Gastrocnemius medialis (tissue), 4 donors: ENCODE measurements around the gene SEMA7A. TPM values are rescaled to one million over a fixed set of nuclear protein-coding genes. Genes with fewer than 3 reads are reported as not detected.
"Not testable (repeated sequence)": the region's sequence is repeated elsewhere in the genome, so short reads cannot be mapped to it uniquely, and the experiment has no call there.

ENCODE experiments used
- ATAC-seq, 2 donors: fragments of 150-250 bp; one replicate each; pipeline ENCODE4 v1.9.1; 2016
- DNase-seq, 2 donors: peaks; one replicate each; pipeline ENCODE4 v3.0.0-alpha.2; 2019
- H3K27ac ChIP-seq, 4 donors: fragments of 200-600 bp; sonication (generic); 1 replicate in 1 of 4; 2 replicates in 3 of 4; pipeline ENCODE4 v1.5.1; 2016 to 2018; ENCODE audit warnings: mild to moderate bottlenecking in 2 of 4, moderate library complexity in 1 of 4
- H3K27me3 ChIP-seq, 3 donors: fragments of 200-600 bp; sonication (generic) in 2 of 3; 1 replicate in 1 of 3; 2 replicates in 2 of 3; pipeline versions ENCODE4 v1.5.1 to v1.6.0; 2016 to 2019; ENCODE audit warnings: mild to moderate bottlenecking in 1 of 3, moderate library complexity in 1 of 3
- H3K36me3 ChIP-seq, 2 donors: fragments of 200-600 bp; sonication (generic) in 1 of 2; one replicate each; pipeline ENCODE4 v1.5.1; 2017 to 2018
- H3K4me1 ChIP-seq, 2 donors: fragments of 200-600 bp; sonication (generic) in 1 of 2; one replicate each; pipeline ENCODE4 v1.5.1; 2016 to 2017; ENCODE audit warnings: mild to moderate bottlenecking in 2 of 2
- H3K4me3 ChIP-seq, 4 donors: fragments of 200-600 bp; sonication (generic) in 3 of 4; 1 replicate in 1 of 4; 2 replicates in 3 of 4; pipeline ENCODE4 v1.5.1; 2016 to 2019; ENCODE audit warnings: mild to moderate bottlenecking in 2 of 4
- H3K9me3 ChIP-seq, 3 donors: fragments of 200-600 bp; sonication (generic) in 2 of 3; 1 replicate in 1 of 3; 2 replicates in 2 of 3; pipeline ENCODE4 v1.5.1; 2016 to 2019
- POLR2A ChIP-seq, 2 donors: fragments of 450-650 bp; IDR thresholded peaks; one replicate each; pipeline ENCODE4 v1.6.1; 2017; ENCODE audit warnings: antibody characterized with exemption in 2 of 2, mild to moderate bottlenecking in 2 of 2, moderate library complexity in 2 of 2
- in situ Hi-C, 4 donors: fragments of 200-750 bp; cut with MboI; loops; one replicate each; pipeline versions ENCODE4 v1.15.0 to v1.8.0; 2017; ENCODE audit warnings: low sequenced_read_pairs in 4 of 4
- intact Hi-C: fragments of 100-400 bp; cut with DNase I; formaldehyde crosslinking; loops from one replicate; pipeline ENCODE4 v1.15.1; 2023; ENCODE audit warnings: low total_unique reads
- total RNA-seq, 4 donors: library from RNA; depleted of rRNA; stranded (reverse); fragments of >200 nt; gene quantifications; one replicate each; pipeline versions ENCODE4 v1.1.0 to v1.2.3, GENCODE V29; 2016
- TF ChIP-seq, protein P1 (sequence below), 5 experiments: fragments of 450-650 bp in 3 of 5; fragments of 200-600 bp in 2 of 5; sonication (generic) in 2 of 5; IDR thresholded peaks in 4 of 5; conservative IDR thresholded peaks in 1 of 5; 1 replicate in 4 of 5; 2 replicates in 1 of 5; pipeline ENCODE4 v1.5.1; 2016 to 2019; ENCODE audit warnings: antibody characterized with exemption in 5 of 5, mild to moderate bottlenecking in 3 of 5, moderate library complexity in 3 of 5

Gene SEMA7A
- total RNA-seq, 4 donors from 2014 or later, result 0.51 to 2.7 (median 2.4) TPM

DNA sequence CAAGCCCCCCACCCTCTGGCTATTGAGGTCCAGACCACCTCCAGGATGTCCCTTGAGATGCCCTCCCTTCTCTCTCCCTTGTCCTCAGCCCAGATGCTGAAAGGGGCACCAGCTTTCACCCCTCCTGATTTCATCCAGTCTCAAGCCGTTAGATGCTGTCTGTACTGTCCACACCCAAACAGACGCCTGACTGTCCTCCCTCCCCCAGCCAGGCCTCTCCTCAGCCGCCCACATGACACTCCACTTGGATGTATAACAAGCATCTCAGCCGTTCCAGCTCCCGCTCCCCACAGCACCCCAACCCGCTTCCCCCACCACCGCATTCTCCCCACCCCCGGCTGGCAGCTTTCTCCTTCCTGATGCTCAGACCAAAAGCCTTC, 41.3 kb downstream of the SEMA7A start:
- Histone ChIP-seq H3K9me3 (no peaks in the 10 kb centered on the region), H3K4me1 (no peaks in the 10 kb centered on the region), H3K4me3 (no peak overlapping the region), H3K27ac (no peak overlapping the region), H3K36me3 (no peaks in the 10 kb centered on the region), H3K27me3 (no peaks in the 10 kb centered on the region)
- no peak for ATAC-seq
- TF ChIP-seq POLR2A (IDR thresholded peaks at IDR 0.05), result no peak
- TF ChIP-seq, protein P1, sequence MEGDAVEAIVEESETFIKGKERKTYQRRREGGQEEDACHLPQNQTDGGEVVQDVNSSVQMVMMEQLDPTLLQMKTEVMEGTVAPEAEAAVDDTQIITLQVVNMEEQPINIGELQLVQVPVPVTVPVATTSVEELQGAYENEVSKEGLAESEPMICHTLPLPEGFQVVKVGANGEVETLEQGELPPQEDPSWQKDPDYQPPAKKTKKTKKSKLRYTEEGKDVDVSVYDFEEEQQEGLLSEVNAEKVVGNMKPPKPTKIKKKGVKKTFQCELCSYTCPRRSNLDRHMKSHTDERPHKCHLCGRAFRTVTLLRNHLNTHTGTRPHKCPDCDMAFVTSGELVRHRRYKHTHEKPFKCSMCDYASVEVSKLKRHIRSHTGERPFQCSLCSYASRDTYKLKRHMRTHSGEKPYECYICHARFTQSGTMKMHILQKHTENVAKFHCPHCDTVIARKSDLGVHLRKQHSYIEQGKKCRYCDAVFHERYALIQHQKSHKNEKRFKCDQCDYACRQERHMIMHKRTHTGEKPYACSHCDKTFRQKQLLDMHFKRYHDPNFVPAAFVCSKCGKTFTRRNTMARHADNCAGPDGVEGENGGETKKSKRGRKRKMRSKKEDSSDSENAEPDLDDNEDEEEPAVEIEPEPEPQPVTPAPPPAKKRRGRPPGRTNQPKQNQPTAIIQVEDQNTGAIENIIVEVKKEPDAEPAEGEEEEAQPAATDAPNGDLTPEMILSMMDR (IDR thresholded peaks at IDR 0.05 in 4 of 5, conservative IDR thresholded peaks at IDR 0.05 in 1 of 5), result no peak
- DNase-seq, result no peak
- in situ Hi-C loops (loop anchor here in 2 of 4 donors (25.0 kb wide), 1 partner anchor 370 kb away; no protein-coding TSS in a partner anchor), intact Hi-C loops (no loop called here)

DNA sequence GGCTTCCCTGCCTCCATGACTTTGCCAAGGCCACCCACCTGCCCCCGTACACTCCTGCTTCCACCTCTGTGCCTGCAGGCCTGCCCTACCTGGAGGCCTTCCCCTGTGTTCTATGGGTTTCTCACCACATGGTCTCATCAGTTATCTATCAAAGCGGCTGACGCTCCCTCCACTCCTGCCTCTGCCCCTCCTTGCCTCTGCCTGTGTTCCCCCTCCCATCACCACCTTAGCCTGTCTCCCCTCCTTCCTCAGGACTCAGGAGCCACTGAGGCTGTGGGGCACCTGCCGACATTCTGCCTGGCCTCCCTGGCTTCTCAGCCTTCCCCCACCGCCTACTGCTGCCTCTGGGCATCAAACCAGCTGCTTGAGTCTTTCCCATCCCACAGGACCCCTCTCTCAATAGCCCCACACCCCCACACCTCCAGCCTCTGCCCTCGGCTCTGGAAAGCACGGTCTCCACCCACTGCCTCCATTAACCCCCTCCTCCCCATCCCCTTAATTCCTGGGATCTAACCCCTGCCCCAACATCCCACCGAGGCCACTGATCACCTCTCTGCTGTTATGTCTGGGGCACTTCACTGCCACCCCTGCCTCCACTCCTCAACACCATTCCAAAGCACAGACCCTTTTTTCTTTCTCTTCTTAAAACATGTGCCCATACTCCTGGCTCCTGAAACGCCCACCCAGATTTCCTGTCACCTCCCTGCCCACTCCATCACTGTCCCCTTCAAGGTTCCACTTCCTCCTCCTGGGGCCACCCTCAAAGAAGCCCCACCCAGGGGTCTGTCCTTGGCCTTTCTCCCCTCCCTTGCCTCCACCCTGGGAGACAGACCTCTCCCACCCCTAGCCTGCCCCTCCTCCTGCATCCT, 41.9 kb downstream of the SEMA7A start:
- Histone ChIP-seq H3K9me3 (no peaks in the 10 kb centered on the region), H3K36me3 (no peaks in the 10 kb centered on the region), H3K4me1 (no peaks in the 10 kb centered on the region), H3K27me3 (no peaks in the 10 kb centered on the region), H3K27ac (no peak overlapping the region), H3K4me3 (no peak overlapping the region)
- intact Hi-C loops (no loop called here), in situ Hi-C loops (loop anchor here in 2 of 4 donors (25.0 kb wide), 1 partner anchor 370 kb away; no protein-coding TSS in a partner anchor)
- no peak for ATAC-seq
- DNase-seq, result no peak
- no peak for TF ChIP-seq POLR2A (IDR thresholded peaks at IDR 0.05)
- TF ChIP-seq, protein P1 (IDR thresholded peaks at IDR 0.05 in 4 of 5, conservative IDR thresholded peaks at IDR 0.05 in 1 of 5), result no peak

DNA sequence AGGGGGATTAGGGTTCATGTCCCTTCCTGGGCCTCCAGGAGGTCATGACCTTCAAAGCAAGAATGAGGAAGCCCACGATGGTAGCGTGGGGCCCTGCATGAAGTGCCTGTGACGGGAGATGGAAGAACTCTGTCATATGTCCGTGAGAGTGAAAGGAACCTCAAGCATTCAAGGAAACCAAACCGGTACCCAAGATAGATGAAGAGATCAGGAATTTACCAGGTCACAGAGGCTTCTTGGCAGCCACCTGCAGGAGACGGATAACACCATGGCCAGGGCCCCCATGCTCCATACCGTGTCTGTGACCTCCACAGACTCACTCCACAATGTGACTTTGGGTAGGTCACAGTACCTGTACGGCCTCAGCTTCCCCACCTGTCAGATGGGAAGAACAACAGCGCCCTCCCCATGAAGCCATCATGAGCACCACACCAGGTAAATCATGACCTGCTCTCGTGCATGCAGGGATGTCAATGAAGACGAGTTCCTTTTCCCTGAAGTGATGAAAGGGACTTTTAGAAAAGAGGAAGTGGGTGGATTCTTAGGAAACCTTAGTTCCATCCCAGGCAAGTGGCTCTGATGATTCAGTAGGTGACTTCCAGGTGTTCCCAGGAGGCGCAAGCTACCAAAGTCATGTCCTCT, 43.0 kb downstream of the SEMA7A start:
- H3K27me3 ChIP-seq, result no peaks in the 10 kb centered on the region
- TF ChIP-seq POLR2A (IDR thresholded peaks at IDR 0.05), result no peak
- TF ChIP-seq, protein P1 (IDR thresholded peaks at IDR 0.05 in 4 of 5, conservative IDR thresholded peaks at IDR 0.05 in 1 of 5), result no peak
- no peaks in the 10 kb centered on the region for H3K36me3 ChIP-seq
- no peak overlapping the region for H3K27ac ChIP-seq
- DNase-seq, result no peak
- peaks cover 0 to 4% of the 10 kb centered on the region in 2 donors for H3K4me1 ChIP-seq
- in situ Hi-C loops (loop anchor here in 2 of 4 donors (25.0 kb wide), 1 partner anchor 372 kb away; no protein-coding TSS in a partner anchor), intact Hi-C loops (no loop called here)
- ATAC-seq, result no peak
- no peaks in the 10 kb centered on the region for H3K9me3 ChIP-seq
- no peak overlapping the region for H3K4me3 ChIP-seq

DNA sequence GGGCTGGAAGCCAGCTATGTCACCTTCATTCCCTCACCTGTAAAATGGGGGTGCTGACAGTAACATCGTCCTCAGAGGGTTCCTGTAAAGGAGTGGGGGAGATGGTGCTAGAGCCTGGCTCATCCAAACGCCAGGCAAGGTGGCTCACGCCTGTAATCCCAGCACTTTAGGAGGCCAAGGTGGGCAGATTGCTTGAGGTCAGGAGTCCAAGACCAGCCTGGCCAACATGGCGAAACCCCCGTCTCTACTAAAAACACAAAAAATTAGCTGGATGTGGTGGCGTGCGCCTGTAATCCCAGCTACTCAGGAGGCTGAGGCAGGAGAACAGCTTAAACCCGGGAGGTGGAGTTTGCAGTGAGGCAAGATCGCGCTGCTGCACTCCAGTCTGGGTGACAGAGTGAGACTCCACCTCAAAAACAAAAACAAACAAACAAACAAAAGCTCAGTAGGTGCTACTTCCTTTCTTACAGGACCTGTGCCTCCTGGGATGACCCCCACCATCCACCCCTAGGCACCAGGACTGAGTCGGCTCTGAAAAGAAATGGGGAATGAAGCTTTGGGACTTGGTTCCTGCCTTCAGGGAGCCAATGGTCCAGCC, 43.6 kb downstream of the SEMA7A start:
- H3K4me3 ChIP-seq, H3K9me3 ChIP-seq, intact Hi-C loops, H3K27ac ChIP-seq, ATAC-seq, H3K4me1 ChIP-seq, DNase-seq, H3K27me3 ChIP-seq, H3K36me3 ChIP-seq: not testable (repeated sequence)
- in situ Hi-C loops, result loop anchor here in 2 of 4 donors (25.0 kb wide), 1 partner anchor 372 kb away; no protein-coding TSS in a partner anchor
